Measurements from ENCODE around the gene SHROOM3. TPM values are rescaled to one million over a fixed set of nuclear protein-coding genes. Genes with fewer than 3 reads are reported as not detected.
A peak's percentile ranks its signal among the peaks of the same experiment; 100 is the strongest.

SHROOM3 gene
- total RNA-seq, 6 experiments from 2014 or later: 39.1 to 98.7 (median 40.9) TPM

DNA sequence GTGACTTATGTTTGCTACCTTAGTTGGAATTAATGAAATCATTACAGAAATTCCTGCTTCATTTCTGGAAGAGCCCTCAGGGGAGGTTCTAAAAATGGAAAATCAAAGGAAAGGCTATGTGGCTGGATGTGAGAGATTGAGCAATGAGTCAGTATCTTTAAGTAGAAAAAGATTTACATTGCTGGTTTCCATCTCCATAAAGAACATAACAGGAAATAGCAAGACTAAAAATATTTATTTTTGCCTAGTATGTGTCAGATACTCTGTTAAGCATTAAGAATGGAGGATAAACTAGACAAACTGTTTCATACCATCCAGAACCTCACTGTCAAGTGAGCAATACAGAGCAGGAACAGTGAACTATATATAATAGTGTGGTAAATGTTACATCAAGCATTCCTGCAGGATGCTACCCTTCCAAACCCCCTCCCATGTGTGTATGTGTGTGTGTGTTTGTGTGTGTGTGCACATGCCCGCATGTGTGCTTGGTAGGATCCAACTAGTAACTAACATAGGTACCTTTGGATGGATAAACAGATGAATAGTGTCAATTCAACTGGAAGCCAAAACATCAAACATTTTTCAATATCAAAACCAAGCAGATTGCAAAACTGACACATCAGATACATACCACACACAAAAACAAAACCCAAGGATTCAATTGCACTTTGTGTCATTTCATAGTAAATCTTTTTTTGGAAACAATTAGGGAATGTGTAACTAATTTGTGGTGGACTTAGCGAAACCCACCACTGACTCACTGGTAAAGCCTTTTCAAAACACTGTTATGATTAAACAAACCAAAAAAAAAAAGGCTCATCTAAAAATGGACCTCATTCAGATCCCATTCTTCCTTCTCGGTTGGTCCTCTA is 223.4 kb downstream of the SHROOM3 start:
- no peaks in the 10 kb centered on the region for H3K27me3 Mint-ChIP-seq (ENCODE audit: insufficient read depth)

DNA sequence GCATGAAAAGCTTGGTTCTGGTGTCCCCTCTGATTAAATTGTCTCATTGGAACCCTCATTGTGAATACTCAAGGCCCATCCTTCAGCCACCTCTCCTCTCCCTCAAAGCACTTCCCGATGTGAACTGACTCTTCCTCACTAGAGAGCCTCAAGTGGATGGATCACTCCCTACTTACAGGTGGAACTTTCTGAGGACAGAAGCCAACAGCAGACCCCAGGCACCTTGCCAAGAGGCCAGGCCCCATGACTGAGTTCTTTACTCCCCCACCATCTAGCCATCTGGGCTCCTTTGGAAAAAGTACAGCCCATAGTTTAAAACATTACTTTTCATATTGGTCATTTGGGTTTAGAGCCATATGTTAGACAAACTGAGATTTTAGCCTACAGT is 224.1 kb downstream of the SHROOM3 start:
- DNase-seq: peak; percentile 53
- Mint-ChIP-seq H3K27ac (peak overlapping the region; percentile 91), H3K4me1 (ENCODE audit: low read depth) (peaks cover 68% of the 10 kb centered on the region), H3K9me3 (no peaks in the 10 kb centered on the region), H3K36me3 (ENCODE audit: low read depth) (no peaks in the 10 kb centered on the region), H3K4me3 (peak overlapping the region; percentile 75), H3K27me3 (ENCODE audit: insufficient read depth) (no peaks in the 10 kb centered on the region)
- TF ChIP-seq, protein P1, sequence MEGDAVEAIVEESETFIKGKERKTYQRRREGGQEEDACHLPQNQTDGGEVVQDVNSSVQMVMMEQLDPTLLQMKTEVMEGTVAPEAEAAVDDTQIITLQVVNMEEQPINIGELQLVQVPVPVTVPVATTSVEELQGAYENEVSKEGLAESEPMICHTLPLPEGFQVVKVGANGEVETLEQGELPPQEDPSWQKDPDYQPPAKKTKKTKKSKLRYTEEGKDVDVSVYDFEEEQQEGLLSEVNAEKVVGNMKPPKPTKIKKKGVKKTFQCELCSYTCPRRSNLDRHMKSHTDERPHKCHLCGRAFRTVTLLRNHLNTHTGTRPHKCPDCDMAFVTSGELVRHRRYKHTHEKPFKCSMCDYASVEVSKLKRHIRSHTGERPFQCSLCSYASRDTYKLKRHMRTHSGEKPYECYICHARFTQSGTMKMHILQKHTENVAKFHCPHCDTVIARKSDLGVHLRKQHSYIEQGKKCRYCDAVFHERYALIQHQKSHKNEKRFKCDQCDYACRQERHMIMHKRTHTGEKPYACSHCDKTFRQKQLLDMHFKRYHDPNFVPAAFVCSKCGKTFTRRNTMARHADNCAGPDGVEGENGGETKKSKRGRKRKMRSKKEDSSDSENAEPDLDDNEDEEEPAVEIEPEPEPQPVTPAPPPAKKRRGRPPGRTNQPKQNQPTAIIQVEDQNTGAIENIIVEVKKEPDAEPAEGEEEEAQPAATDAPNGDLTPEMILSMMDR (IDR thresholded peaks at IDR 0.05): no peak

More for the DNA sequence above, 223.4 kb downstream of the SHROOM3 start:
- peak; percentile 89 for DNase-seq
- H3K36me3 Mint-ChIP-seq (ENCODE audit: low read depth): no peaks in the 10 kb centered on the region
- TF ChIP-seq, protein P1 (IDR thresholded peaks at IDR 0.05): no peak
- no peaks in the 10 kb centered on the region for H3K9me3 Mint-ChIP-seq
- H3K27ac Mint-ChIP-seq: peak overlapping the region; percentile 91
- H3K4me3 Mint-ChIP-seq: peak overlapping the region; percentile 75
- peaks cover 68% of the 10 kb centered on the region for H3K4me1 Mint-ChIP-seq (ENCODE audit: low read depth)

DNA sequence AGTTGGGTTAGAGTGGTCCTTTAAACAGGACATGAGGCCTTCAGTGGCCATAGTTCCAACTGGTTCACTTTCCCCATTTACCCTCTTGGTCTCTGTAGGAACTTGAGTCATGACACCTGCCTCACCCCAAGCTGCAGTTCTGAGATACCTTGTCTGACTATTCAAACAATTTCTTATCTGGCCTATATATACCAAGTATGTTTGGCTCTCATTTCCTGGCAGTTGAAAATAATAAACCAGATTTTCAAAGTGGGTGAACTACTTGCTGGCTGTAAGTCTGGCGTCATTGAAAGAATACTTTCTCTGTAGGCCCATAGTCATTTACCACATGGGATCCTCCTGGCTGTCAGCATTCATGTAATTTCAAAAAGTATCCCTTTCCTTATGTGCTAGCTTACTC is 228.8 kb downstream of the SHROOM3 start:
- Mint-ChIP-seq H3K9me3 (no peaks in the 10 kb centered on the region), H3K4me1 (ENCODE audit: low read depth) (peaks cover 53% of the 10 kb centered on the region), H3K27me3 (ENCODE audit: insufficient read depth) (no peaks in the 10 kb centered on the region), H3K27ac (0 out of 2 replicates have a peak overlapping the region, but pooled peaks have one; percentile 24), H3K36me3 (ENCODE audit: low read depth) (no peaks in the 10 kb centered on the region), H3K4me3 (no peak overlapping the region)
- no peak for DNase-seq
- TF ChIP-seq, protein P1 (IDR thresholded peaks at IDR 0.05): no peak

DNA sequence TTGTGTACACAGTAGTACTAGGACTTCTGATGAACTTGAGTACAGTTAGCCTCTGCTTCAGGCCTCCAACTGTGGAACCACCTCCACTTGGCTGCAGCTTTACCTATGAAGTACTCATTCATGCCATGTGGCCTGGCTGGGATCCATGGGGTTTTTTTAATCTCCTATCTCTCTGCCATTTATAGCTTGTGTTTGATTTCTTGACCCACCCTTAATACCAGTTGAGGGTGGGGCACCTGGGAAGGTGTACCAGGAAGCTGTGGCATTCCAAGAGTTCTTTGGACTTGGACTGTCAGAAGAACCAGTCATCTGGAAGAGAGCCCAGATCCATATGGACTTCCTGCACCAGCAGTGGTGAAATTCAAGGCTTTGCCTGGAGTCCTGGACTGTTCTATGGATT is 230.1 kb downstream of the SHROOM3 start:
- H3K36me3 Mint-ChIP-seq (ENCODE audit: low read depth): no peaks in the 10 kb centered on the region
- peak overlapping the region; percentile 45; the same call in 1 of the 2 replicates for H3K4me3 Mint-ChIP-seq
- DNase-seq: peak; percentile 49
- H3K27me3 Mint-ChIP-seq (ENCODE audit: insufficient read depth): no peaks in the 10 kb centered on the region
- H3K4me1 Mint-ChIP-seq (ENCODE audit: low read depth): peaks cover 42% of the 10 kb centered on the region
- peak overlapping the region; percentile 82 for H3K27ac Mint-ChIP-seq
- TF ChIP-seq, protein P1 (IDR thresholded peaks at IDR 0.05): no peak
- no peaks in the 10 kb centered on the region for H3K9me3 Mint-ChIP-seq

DNA sequence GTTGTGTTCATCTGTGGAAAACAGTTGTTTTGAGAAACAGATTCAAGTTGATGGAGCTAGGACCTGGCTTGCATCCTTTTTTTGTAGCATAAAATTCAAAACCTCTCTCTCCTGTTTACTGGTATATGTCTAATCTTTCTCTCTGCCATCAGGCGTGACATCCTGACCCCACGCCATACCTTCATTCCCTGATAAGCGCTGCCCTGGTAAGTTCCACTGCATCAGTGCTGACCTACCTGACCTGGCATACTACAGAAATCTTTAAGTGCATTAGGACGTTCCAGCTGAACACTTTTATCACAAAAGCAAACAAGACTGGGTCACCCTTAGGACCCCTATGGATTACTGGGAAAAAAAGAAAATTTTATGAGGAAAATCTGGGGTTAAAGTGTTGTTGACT is 230.7 kb downstream of the SHROOM3 start:
- no peak for DNase-seq
- no peak overlapping the region; the same call in 1 of the 2 replicates for H3K4me3 Mint-ChIP-seq
- no peaks in the 10 kb centered on the region for H3K27me3 Mint-ChIP-seq (ENCODE audit: insufficient read depth)
- peak overlapping the region; percentile 82; the same call in 1 of the 2 replicates for H3K27ac Mint-ChIP-seq
- peaks cover 39% of the 10 kb centered on the region for H3K4me1 Mint-ChIP-seq (ENCODE audit: low read depth)
- H3K9me3 Mint-ChIP-seq: no peaks in the 10 kb centered on the region
- H3K36me3 Mint-ChIP-seq (ENCODE audit: low read depth): no peaks in the 10 kb centered on the region
- TF ChIP-seq, protein P1 (IDR thresholded peaks at IDR 0.05): no peak
